Stimulated activated CD4-positive, alpha-beta T cell treated with anti-CD3 and anti-CD28 coated beads, Interleukin-1b, Interleukin-23, amount 100 ng/mL, for 24 hours (primary cell): ENCODE measurements around the gene RNASE3.
"Not testable (repeated sequence)": the region's sequence is repeated elsewhere in the genome, so short reads cannot be mapped to it uniquely, and the experiment has no call there.

ENCODE experiments used
- DNase-seq, 4 experiments: peaks; one replicate each; pipeline ENCODE4 v3.0.0-alpha.2; 2020; ENCODE audit warnings: low read depth in 4 of 4, low spot score in 1 of 4

Gene RNASE3

DNA sequence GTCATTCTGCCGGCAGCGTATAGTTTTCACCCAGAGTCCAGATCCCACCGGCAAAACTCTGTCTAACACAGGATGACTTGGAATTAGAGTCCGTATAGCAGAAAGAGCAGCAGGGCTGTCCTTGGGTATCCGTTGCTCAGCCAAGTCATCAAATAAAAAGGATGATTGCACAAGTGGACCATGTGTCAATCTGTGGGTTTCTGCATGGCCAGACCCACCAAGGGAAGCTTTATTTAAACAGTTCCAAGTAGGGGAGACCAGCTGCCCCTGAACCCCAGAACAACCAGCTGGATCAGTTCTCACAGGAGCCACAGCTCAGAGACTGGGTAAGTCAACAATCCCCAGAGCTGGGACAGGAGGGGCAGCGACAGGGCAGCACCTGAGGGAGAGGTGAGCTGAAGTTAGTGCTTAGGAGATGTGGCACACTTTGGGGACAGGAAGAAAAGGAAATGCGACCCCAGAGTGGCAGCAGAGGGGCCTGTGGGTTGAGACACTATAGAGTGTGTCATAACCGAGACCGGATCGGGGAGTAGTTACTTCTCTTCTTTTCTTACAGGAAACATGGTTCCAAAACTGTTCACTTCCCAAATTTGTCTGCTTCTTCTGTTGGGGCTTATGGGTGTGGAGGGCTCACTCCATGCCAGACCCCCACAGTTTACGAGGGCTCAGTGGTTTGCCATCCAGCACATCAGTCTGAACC, at the start of gene RNASE3:
Gene RNASE3, plus strand, starts transcription at position 260 of the 700 bp plus-strand sequence. Its CDS starts 302 bp downstream, at position 562.
- DNase-seq = not testable (repeated sequence)

DNA sequence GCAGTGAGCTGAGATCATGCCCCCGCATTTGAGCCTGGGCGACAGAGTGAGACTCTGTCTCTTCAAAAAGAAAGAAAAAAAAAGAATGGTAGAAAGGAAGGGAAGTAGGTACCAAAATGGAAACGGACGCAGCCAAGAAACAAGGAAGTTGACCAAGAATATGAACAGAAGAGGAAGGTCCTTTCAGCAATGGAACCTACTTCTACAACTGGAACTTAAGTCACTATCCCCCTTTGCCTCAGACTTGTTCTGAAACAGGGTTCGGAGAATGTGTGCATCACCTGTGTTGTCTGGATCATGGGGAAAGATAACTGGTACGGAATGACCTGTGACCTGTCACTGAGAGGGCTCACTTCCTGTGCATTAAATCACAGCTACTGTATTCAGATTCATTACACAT, 44.6 kb upstream of the RNASE3 start:
- DNase-seq = no peak

DNA sequence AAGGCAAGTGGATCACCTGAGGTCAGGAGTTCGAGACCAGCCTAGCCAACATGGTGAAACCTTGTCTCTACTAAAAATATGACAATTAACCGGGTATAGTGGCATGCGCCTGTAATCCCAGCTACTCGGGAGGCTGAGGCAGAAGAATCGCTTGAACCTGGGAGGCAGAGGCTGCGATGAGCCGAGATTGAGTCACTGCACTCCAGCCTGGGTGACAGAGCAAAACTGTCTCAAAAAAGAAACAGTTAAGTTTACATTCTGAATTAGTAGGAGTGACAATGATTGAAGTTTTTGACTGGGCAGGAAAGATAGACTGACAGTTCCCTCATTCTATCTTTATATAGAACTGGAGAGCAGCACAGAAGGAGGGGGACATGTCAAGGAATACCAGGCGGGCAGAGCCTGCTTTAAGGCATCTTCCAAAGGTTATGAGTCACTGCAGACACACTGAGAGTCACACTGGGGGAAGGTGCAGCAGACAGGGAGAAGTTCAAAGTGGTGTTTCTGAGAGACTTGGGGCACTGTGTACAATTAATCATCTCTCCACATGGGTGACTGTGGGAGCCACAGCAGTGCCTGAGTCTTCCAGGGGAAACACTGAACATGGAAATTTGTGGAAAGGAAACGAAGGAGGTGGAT, 42.8 kb upstream of the RNASE3 start:
- no peak for DNase-seq

DNA sequence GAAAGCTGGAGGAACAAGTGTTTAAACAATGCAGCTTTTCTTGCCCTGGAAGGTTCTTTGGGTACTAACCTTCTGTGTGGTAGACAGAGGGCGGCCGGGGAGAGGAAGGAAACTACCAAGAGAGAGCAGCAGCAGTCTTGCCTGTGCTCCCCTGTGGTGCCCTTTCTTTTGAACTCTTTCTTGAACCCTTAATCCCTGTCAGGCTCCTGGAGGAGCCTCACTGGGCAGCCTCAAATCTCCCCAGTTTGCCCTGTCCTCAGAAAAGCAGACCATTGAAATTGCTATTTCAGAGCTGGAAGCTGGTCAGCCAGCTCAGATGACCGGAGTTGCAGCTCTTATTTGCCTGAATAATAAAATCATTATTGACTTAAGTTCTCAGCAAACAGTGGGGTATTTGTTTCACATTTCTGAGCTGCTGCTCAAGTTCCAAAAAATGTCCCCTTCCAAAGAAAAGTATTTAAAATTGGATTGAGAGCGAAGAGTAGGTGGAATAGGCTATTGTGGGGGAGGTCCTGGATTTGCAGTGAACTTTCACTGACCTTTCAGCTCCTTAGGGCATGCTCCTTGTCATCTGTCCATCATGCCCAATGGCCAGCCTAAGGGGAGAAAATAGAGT, 42.1 kb upstream of the RNASE3 start:
- DNase-seq = no peak

DNA sequence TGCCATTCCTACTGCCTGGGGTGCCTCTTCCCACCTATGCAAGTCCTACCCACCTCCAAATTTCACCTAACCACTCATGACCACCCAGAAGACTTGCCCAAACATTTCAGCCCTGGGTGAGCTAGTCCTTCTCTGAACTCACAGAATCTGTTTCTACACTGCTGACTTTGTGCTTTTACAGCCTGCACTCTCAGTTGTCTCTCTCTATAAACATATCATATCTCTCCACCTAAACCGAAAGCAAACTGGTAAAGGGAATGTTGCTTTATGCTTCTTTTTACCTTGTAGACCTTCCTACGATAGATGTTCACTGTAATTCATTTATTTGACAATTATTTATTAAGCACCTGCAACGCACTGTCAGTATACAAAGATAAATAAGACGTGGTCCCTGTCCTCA, 38.1 kb upstream of the RNASE3 start:
- DNase-seq = no peak

DNA sequence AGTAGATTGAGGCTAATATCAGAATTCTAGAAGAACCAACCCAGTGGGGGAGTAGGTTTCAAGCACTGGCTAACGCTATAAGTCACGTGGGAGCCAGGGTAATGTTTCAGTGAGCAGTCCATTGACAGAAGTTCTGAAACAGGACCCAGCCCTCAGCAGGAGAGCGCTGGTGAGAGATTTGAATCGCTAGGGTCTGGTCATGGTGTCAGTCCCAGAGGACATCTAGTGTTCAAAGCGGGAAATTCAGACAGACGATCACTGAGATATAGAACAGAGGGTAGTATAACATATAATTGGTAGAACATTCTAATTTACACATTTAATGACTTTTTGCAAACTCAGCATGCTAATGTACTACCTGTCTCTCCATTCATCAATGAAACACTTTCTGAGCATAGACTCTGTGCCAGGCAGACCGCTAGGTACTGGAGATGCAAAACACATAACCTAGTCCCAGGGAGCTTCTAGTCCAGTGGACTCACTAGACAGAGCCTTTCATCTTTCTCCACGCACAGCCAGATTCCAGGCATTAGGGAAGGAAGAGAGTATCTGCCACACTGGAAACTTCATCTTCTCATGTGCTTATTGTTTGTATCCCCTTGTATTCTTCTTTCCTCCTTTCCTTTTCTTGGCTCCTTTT, 35.4 kb upstream of the RNASE3 start:
- DNase-seq = peak in 1 of 4 experiments; percentile 4

DNA sequence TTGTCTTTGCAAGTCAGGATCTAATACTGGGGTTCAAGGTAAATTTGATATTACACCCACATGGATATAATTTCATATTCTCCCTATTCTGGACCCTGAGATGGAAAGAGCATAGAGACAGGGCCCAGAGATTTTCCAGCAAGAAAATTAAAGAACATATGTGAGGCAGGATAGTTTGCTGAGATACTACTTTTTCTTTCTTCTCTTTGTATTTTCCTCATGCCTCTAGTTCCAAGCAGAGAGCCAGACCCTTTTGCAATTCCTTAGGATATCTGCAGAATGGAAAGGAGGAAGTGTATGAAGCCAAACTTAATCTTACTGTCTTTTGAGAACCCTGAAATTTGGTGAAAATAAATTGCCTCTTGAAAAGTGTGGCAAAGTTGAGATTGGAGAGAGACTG, 34.0 kb upstream of the RNASE3 start:
- no peak for DNase-seq

DNA sequence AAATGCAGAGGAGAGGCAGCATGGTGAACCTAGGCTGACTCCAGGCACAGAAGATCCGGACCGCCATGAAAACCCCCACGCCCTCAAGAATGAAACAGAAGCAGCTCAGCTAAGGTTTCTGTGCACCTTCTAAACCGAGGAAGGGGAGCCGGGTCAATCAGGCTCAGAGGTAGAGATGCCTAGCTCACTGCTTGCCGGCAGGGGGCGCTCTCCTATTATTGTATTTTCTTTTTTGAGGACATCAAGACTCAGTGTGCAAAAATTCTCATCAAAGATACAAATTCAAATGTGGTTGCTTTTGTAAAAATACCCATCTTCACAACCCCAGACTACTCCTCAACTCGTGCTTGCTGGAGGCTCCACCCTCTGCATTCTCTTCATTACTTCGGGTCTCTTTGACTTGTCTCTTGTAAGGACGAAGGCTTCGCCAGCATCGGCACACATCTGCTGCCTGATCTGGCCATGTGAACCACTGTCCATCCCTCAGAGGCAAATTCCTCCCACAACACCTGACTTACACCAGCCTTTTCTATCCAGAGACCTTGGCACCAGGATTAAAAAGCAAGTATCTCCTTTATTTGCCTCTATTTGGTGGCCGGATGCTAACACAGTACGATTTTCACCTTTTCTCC, 33.4 kb upstream of the RNASE3 start:
- peak; percentile 46 to 75 (median 64) for DNase-seq

DNA sequence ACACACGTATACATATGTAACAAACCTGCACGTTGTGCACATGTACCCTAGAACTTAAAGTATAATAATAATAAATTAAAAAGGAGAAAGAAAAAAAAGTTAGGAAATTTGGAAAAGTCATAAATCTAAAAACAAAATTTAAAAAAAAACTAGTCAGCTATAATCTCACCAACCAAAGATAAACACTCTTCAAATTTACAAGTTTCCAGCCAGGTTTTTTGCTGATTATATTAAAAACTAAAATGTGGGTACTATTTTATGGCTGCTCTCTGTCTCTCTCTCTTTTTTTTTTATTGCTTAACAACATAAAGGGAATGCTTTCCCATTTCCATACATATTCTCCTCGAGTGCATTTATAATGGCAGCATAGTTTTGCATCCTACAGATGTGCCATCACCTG, 25.0 kb upstream of the RNASE3 start:
- DNase-seq = no peak

DNA sequence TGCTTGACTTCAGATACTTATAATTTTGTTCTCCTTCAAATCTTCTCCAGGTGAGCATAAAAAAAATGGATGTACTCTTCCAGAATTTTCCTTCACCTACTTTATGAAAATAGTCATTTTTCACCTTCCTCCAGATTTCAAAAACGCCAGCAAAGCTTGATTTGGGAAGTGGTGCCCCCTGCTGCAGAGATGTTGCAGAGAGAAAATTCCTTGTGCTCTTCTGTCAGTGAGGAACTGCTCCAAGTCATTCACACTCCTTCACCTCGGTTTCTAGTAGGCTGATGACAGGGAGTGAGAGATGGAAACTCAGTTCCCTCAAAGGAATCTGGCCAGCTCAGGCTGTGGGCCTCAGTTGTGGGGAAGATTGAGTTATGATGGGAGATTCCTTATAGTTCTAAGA, 24.2 kb upstream of the RNASE3 start:
- DNase-seq = no peak

DNA sequence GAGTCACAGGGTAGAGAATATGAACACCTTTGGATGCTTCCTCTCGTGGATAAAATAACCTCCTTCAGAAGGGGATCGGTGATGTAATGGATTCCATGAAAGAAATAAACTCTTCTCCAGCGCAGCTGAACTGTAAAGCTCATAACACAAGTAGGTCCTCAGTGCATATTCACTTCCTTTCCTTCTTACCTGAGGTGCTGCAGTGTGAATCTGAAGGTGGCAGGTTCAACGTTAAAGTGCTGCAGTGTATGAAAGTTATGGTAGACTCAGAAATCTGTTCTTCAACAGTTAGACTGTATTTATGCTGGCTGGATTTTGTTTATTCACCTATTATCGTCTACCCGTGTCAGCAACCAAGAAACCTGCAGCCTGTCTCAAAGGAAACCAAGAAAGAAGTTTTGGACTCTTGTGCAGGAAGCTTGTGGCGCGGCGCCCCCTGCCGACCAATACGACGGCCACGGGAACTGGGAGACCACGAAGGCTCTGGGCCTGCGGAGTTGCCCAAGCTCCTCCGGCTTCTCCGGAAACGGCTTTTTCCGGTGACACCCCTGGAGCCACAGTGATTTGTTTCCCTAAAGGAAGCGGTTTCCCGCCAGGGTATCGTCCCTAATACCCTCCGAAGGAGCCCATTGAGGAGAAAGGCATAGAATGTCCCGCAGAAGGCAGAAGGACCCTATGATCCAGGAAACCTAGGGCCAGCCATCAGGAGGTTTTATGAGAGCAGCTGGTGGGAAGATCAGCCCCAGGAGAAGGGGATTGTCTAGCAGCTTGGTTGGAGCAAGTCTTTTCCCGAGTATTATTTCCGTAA, 17.6 kb upstream of the RNASE3 start:
- DNase-seq = peak; percentile 41 to 80 (median 73)

DNA sequence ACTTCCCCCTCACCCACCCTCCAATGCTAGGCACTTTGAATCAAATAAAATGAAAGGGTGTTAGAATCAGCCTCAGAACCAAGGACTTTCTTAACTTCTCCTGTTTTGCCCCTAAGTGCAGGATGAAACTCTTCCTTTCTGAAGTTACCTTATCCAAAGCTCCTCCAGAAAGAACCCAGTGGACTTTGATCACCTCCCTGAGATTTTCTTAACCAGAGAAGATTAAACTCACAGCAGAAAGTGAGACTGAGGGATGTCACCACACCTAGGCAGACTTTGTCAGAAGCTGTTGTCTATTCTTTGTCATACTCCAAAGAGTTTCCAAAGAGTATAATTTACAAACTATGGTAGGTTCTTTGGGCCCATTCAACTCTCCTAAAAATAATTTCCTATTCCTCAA, 14.2 kb upstream of the RNASE3 start:
- DNase-seq = no peak

DNA sequence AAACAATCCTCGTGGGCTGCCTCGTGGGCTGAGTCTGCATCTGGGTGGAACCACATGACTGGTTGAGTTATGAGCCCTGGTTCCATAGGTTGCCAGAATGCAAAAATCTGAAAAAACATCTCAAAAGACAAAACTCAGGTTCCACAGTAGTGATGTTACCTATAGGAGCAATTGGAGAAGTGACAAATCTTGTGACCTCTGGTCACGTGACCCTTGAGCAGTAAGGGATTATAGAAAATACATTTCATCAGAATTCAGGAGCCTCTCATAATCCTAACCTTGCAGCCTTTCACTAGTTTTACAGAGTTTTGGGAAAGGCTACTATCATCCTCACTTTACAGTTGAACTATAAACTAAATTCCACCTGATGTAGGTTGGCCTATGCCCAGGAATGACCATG, 12.5 kb upstream of the RNASE3 start:
- DNase-seq = no peak

DNA sequence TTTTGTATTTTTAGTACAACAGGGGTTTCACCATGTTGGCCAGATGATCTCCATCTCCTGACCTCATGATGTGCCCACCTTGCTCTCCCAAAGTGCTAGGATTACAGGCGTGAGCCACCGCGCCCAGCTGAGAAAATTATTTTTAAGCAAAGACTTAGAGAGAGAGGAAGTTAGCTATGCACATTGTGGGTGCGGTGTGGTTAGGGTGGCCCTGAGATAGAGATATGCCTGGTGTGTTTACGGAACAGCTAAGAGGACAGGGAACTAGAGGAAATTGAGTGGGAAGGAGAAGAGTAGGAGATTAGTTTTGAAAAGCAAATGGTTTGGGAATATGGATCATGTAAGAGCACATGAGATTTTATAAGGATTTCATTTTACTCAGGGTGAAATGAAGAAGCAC, 10.0 kb upstream of the RNASE3 start:
- not testable (repeated sequence) for DNase-seq

DNA sequence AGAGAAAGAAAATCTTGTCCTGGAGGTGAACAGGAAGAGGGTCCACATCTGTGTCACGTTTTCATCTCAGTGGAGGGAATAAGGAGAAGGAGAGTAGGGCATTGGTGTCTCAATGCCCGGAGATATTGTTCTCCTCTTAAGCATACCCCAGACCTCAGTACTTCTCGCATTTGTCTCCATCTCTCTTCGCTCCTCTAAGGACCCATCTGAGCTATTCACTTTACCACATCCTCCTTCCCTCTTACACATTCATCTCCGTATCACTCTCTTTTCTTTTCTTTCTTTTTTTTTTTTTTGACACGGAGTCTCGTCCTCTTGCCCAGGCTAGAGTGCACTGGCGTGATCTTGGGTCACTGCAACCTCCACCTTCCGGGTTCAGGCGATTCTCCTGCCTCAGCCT, 8.4 kb upstream of the RNASE3 start:
- DNase-seq = not testable (repeated sequence)

DNA sequence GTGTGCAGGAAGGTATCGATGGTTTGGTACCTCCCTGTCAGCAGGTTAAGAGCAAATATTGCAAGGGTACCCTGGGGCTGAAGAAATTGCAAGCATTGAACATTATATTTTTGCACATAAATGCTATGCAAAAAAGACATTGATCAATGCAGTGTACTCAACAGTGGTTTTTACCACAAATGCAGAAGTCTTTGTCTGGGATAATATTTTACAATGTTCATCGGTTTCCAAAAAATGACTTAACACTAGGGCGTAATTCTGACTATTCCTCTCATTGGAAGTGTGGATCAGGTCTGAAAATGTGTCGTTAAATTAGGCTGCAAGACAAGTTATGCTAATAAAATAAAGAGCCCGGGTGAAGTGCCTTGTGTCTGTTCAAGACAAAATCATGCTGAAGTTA, 2.8 kb upstream of the RNASE3 start:
- not testable (repeated sequence) for DNase-seq

DNA sequence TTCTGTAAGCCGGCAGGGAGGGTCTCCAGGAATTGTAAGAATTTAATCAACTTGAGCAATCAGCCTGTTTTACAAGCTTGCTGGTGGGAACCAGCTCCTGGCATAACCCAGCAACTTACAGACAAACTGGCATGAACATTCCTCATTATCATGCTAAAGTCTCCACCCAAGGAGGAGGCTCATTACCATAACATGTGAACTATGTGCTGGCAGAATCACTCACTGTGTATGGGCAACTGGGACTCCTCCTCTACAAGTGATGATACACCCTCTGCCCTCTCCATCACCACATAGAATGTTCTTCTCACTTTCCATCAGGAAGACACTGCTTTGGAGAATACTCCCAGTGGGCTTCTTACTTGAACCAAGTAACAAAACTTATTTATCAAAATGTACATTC, 4.1 kb downstream of the RNASE3 start:
- not testable (repeated sequence) for DNase-seq

DNA sequence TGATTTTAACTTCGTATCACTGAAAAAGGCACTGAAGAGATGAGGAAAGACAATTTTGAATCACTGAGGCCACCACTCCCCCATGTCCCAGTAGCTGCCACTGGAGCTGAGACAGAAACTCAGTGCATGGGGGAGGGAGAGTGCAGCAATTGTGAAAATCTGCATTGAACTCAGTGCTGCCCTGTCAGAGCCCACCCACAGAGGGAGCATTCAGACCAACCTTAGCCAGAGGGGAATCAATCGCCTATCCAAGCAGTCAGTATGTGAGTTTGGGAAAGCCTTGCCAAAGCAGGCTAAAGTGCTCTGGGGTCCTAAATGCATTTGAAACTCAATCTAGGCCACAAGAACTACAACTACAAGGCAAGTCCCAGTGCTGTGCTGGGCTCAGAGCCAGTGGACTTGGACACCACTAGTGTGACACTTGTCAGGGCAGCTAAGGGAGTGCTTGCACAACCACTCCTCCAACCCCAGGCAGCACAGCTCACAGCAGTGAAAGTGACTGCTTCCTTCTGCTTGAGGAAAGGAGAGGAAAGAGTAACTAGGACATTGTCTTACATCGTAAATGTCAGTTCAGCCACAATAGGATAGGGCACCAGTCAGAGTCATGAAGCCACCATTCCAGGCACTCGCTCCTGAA, 13.3 kb downstream of the RNASE3 start:
- DNase-seq = no peak

DNA sequence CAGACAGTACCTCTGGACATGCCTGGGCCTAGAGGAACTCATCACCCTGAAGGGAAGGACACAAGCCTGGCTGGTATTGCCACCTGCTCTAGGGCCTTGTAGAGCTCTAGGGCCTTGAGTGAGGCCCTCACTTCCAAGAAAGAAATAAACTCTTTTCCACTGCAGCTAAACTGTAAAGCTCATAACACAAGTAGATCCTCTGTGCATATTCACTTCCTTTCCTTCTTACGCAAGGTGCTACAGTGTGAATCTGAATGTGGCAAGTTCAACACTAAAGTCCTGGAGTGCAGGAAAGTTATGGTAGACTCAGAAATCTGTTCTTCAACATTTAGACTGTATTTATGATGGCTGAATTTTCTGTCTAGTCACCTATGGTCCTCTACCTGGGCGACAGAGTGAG, 14.5 kb downstream of the RNASE3 start:
- DNase-seq = no peak

DNA sequence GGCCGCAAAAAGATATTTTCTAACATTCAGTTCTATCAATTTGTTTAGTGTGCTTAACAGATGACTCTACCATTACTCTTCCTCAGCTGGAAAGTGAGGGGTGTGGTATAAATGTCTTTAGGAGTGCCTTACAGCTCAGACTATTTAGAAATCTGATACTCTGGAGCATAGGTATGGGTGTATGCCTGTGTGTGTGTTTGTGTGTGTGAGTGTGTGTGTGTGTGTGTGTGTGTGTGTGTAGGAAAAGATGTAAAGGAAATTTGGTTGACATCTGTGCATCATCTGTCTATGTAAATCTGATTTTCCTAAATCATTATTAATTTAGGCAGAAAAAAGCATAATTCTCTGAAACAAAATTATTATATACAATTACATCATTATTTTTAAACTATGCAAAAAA, 16.0 kb downstream of the RNASE3 start:
- DNase-seq = no peak
